ENCODE measurements around the gene MRPS7. TPM values are rescaled to one million over a fixed set of nuclear protein-coding genes. Genes with fewer than 3 reads are reported as not detected.

Gene MRPS7
- 155 to 180 TPM (median 169 TPM) in 5 replicates for total RNA-seq (2022; extraction: Qiagen RNA extraction)

GRCh38 chr17:75261336-75262111 is at the start of gene MRPS7, which contains the start of gene GGA3:
Gene MRPS7, plus strand, starts transcription at chr17:75261879. Its CDS starts 22 bp downstream, at chr17:75261901.
Gene GGA3, minus strand, starts transcription at chr17:75261606. Its CDS starts 19 bp downstream, at chr17:75261587.

DNA sequence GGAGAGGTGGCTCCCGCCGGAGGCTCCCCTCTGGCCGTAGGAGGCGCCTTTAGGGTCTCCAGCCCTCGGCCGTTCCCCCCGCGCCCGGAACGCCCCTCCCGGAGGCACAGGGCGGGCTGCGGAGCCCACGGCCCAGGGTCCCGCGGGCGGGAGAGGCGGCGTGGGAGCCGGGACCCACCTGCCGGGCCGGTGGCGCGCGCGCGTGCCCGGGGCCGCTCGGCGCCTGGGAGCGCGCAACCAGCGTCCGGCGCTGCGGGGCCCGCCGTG is 9.2 kb downstream of the MRPS7 start, which contains the start of gene MIF4GD:
TSS of gene MIF4GD (minus strand) at position 266 of the 267 bp plus-strand sequence. CDS start 1,036 bp downstream, outside the sequence.

GRCh38 chr17:75289115-75289831 is 27.6 kb downstream of the MRPS7 start, which contains the start of gene SLC25A19:
Gene SLC25A19, minus strand, starts transcription at chr17:75289433. Its CDS starts 2,669 bp downstream, at chr17:75286764.

Other genes starting within 250 kb of the MRPS7 start
- 69.5 to 86.3 TPM (median 76.3 TPM) in 5 replicates for gene MRPL58, start 249.2 kb upstream of the MRPS7 start, total RNA-seq (2022; extraction: Qiagen RNA extraction)
- gene ATP5PD, start 214.9 kb upstream of the MRPS7 start, total RNA-seq (2022; extraction: Qiagen RNA extraction): 481 to 554 TPM (median 491 TPM) in 5 replicates
- gene KCTD2, start 214.7 kb upstream of the MRPS7 start, total RNA-seq (2022; extraction: Qiagen RNA extraction): 30.4 to 32.3 TPM (median 30.9 TPM) in 5 replicates
- gene SLC16A5, start 173.9 kb upstream of the MRPS7 start, total RNA-seq (2022; extraction: Qiagen RNA extraction): 23.0 to 32.9 TPM (median 30.2 TPM) in 5 replicates
- gene ARMC7, start 151.9 kb upstream of the MRPS7 start, total RNA-seq (2022; extraction: Qiagen RNA extraction): 16.2 to 20.4 TPM (median 17.2 TPM) in 5 replicates
- gene NT5C, start 130.1 kb upstream of the MRPS7 start, total RNA-seq (2022; extraction: Qiagen RNA extraction): 80.5 to 130 TPM (median 129 TPM) in 5 replicates
- 717 to 784 TPM (median 726 TPM) in 5 replicates for gene JPT1, start 107.4 kb upstream of the MRPS7 start, total RNA-seq (2022; extraction: Qiagen RNA extraction)
- 311 to 373 TPM (median 352 TPM) in 5 replicates for gene SUMO2, start 78.9 kb upstream of the MRPS7 start, total RNA-seq (2022; extraction: Qiagen RNA extraction)
- 90.5 to 105 TPM (median 96.6 TPM) in 5 replicates for gene NUP85, start 56.2 kb upstream of the MRPS7 start, total RNA-seq (2022; extraction: Qiagen RNA extraction)
- gene GGA3, start 273 bp upstream of the MRPS7 start, total RNA-seq (2022; extraction: Qiagen RNA extraction): 24.1 to 29.9 TPM (median 26.3 TPM) in 5 replicates
- gene MIF4GD, start 9.4 kb downstream of the MRPS7 start, total RNA-seq (2022; extraction: Qiagen RNA extraction): 35.3 to 40.6 TPM (median 38.8 TPM) in 5 replicates
- gene SLC25A19, start 27.6 kb downstream of the MRPS7 start, total RNA-seq (2022; extraction: Qiagen RNA extraction): 15.5 to 19.3 TPM (median 17.8 TPM) in 5 replicates
- 88.0 to 94.9 TPM (median 92.0 TPM) in 5 replicates for gene GRB2, start 143.8 kb downstream of the MRPS7 start, total RNA-seq (2022; extraction: Qiagen RNA extraction)
- gene TMEM94, start 194.8 kb downstream of the MRPS7 start, total RNA-seq (2022; extraction: Qiagen RNA extraction): 41.6 to 50.3 TPM (median 45.7 TPM) in 5 replicates

All from A549 treated with AZD2906 at 1 μM for 4 hours (cell line).